ENCODE data around the gene ABCG8.

ABCG8 gene

GRCh38 chr2:43824951-43825493 lies 13.7 kb upstream of the ABCG8 start:
- no peak overlapping the region for H3K4me3 ChIP-seq (ENCODE audit: low read depth, low read length)
- TF ChIP-seq CTCF (IDR thresholded peaks at IDR 0.05; ENCODE audit: low read depth, low read length): no peak

DNA sequence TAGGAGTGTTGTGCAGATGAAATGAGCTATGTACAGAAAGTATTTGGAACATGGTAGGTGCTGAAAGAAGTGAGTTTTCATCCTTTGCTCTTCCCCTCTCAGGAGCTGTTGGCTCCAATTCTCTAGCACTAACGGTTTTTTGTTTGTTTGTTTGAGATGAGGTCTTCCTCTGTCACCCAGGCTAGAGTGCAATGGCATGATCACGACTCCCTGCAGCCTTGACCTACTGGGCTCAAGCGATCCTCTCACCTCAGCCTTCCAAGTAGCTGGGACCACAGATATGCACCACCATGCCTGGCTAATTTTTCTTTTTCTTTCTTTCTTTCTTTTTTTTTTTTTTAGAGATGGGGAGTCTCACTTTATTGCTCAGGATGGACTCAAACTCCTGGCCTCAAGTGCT lies 12.9 kb upstream of the ABCG8 start:
- TF ChIP-seq CTCF (IDR thresholded peaks at IDR 0.05; ENCODE audit: low read depth, low read length): no peak

DNA sequence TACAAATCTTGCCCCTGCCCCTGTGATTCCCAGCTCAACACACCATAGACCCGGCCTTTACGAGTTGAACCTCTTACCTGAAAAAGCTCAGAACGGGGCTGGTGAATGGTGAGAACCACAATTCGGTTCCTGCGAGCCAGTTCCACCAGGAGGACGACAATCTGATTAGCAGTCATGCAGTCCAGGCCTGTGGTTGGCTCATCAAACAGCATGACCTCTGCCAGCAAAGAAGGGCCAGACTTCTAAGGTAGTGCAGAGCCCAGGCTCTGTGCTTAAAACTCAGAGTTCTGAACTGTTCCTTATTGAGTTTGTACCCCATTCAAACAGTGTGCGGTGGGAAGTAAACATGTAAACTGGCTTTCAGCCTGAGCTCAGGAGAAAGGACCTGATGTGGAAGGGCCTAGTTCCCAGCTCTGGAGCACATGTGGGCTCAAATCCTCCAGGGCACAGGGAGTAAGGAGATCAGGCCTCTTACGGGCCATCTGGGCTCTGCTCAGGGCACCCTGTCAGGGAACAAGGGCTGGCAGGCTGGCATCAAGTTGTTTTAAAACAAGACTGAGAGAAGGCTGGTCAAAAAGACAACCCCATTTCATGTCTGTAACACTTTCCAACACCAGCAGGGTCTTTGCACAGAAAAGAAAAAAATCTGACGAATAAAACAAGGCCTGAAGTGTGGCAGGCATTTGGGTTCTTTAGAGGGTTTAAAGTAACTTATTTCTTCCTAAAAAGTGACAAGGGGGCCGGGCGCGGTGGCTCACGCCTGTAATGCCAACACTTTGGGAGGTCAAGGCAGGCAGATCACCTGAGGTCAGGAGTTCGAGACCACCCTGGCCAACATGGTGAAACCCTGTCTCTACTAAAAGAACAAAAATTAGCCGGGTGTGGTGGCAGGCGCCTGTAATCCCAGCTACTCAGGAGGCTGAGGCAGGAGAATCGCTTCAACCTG lies 12.2 kb upstream of the ABCG8 start:
- H3K4me3 ChIP-seq (ENCODE audit: low read depth, low read length): no peak overlapping the region
- no peak for TF ChIP-seq CTCF (IDR thresholded peaks at IDR 0.05; ENCODE audit: low read depth, low read length)

More for the DNA sequence above, 12.9 kb upstream of the ABCG8 start:
- no peak overlapping the region for H3K4me3 ChIP-seq (ENCODE audit: low read depth, low read length)

DNA sequence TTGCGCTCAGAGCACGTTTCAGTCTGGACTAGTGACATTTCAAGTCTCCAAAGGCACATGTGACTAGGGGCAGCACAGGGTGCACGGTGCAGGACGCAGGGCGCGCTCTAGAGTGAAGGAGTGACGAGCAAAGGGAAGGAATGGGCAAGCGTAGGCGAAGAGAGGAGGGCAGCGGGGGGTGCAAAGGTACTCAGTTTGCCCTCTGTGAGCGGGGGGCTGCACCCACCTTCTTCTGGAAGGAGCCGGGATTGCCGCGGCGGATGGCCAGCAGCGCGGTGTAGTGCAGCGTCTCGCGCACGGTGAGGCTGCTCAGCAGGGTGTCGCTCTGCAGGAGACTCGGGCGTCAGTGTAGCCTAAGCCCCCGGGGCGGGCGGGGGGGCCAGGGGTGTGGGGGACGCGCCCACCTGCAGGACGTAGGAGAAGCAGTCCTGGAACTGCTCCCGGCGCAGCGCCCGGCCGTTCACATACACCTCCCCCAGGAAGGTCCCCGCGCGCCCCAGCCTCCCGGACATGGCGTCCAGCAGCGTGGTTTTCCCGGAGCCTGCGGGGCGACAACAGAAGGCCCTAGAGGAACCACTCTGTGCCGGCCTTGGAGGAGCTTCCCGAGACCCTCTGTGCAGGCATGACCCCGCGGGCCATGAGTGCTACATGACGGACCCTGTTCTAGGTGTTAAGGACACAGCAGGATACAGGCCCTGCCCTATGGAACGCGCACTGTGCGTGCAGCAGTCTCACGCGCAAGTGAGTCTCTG lies 7.1 kb upstream of the ABCG8 start:
- no peak for TF ChIP-seq CTCF (IDR thresholded peaks at IDR 0.05; ENCODE audit: low read depth, low read length)
- H3K4me3 ChIP-seq (ENCODE audit: low read depth, low read length): no peak overlapping the region

- no peak for TF ChIP-seq CTCF (IDR thresholded peaks at IDR 0.05; ENCODE audit: low read depth, low read length)
Observed at GRCh38 chr2:43832457-43832856, 6.3 kb upstream of the ABCG8 start.

GRCh38 chr2:43837033-43837432 lies 1.7 kb upstream of the ABCG8 start:
- no peak for TF ChIP-seq CTCF (IDR thresholded peaks at IDR 0.05; ENCODE audit: low read depth, low read length)
- no peak overlapping the region for H3K4me3 ChIP-seq (ENCODE audit: low read depth, low read length)

More at GRCh38 chr2:43832457-43832856, 6.3 kb upstream of the ABCG8 start:
- no peak overlapping the region for H3K4me3 ChIP-seq (ENCODE audit: low read depth, low read length)
